Activated CD4-positive, alpha-beta T cell treated with anti-CD3 and anti-CD28 coated beads for 36 hours (primary cell): ENCODE data around the gene GALNT1. TPM values are rescaled to one million over a fixed set of nuclear protein-coding genes. Genes with fewer than 3 reads are reported as not detected.

Experiments used
- ATAC-seq: fragments of 200-7000 bp; cut with Tn5 transposase; one replicate; pipeline ENCODE4 v1.10.0; 2021; ENCODE audit warnings: mild to moderate bottlenecking, moderate library complexity
- CTCF ChIA-PET: fragments of 350-600 bp; sonication (Branson Sonifier 250); formaldehyde crosslinking; loops from one replicate; lab custom pipeline; 2021; ENCODE audit warnings: antibody characterized with exemption; lab: Charles Lee
- POLR2A ChIA-PET: fragments of 350-600 bp; sonication (Branson Sonifier 250); formaldehyde crosslinking; loops from one replicate; lab custom pipeline; 2021; ENCODE audit warnings: antibody characterized with exemption, inconsistent platforms; lab: Charles Lee
- DNase-seq: peaks from one replicate; pipeline ENCODE4 v3.0.0-alpha.2; 2020
- H3K27ac Mint-ChIP-seq: one replicate; pipeline ENCODE4 v1.8.0; 2021; ENCODE audit warnings: mixed read lengths
- H3K27me3 Mint-ChIP-seq: one replicate; pipeline ENCODE4 v1.8.0; 2021; ENCODE audit warnings: mixed read lengths
- H3K36me3 Mint-ChIP-seq: one replicate; pipeline ENCODE4 v1.8.0; 2021; ENCODE audit warnings: low read depth, mixed read lengths
- H3K4me1 Mint-ChIP-seq: one replicate; pipeline ENCODE4 v1.8.0; 2021; ENCODE audit warnings: mixed read lengths
- H3K4me3 Mint-ChIP-seq: one replicate; pipeline ENCODE4 v1.8.0; 2021; ENCODE audit warnings: mild to moderate bottlenecking, moderate library complexity, mixed read lengths
- H3K9me3 Mint-ChIP-seq: one replicate; pipeline ENCODE4 v1.8.0; 2021; ENCODE audit warnings: low read depth, mixed read lengths
- intact Hi-C, 2 experiments: fragments of 100-400 bp; cut with DNase I in 1 of 2; cut with micrococcal nuclease in 1 of 2; formaldehyde crosslinking; loops; one replicate each; pipeline versions ENCODE4 v1.14.2 to v1.15.1; 2022 to 2024; cut with DNase I, micrococcal nuclease
- total RNA-seq, 2 experiments: library from RNA; stranded (reverse); gene quantifications; one replicate each; pipeline ENCODE4 v1.2.3, GENCODE V29; 2021

Gene GALNT1
- total RNA-seq, 2 experiments from 2014 or later = 22.5 to 35.8 TPM

GRCh38 chr18:35582899-35583558, 1.5 kb downstream of the GALNT1 start:
- ATAC-seq (no peak), DNase-seq (no peak)
- ChIA-PET CTCF (no interaction called here), POLR2A (no interaction called here)
- peaks cover 16% of the 10 kb centered on the region for H3K36me3 Mint-ChIP-seq
- peaks cover 6% of the 10 kb centered on the region for H3K9me3 Mint-ChIP-seq
- H3K27me3 Mint-ChIP-seq = peaks cover 15% of the 10 kb centered on the region
- no peak overlapping the region for H3K27ac Mint-ChIP-seq
- intact Hi-C loops = loop anchor here (1.0 to 10.0 kb wide), 5 partner anchors 33 to 606 kb away; partner anchors contain the start of genes ELP2 (in 1 of the 2), RMP24 (in 1 of the 2), RPRD1A (in 1 of the 2) and SLC39A6 (in 1 of the 2)
- H3K4me3 Mint-ChIP-seq = peak overlapping the region; percentile 62
- peaks cover 25% of the 10 kb centered on the region for H3K4me1 Mint-ChIP-seq

- peaks cover 38% of the 10 kb centered on the region for H3K4me1 Mint-ChIP-seq
- H3K4me3 Mint-ChIP-seq = no peak overlapping the region
- ATAC-seq (no peak), DNase-seq (no peak)
- H3K27ac Mint-ChIP-seq = no peak overlapping the region
- H3K9me3 Mint-ChIP-seq = peaks cover 12% of the 10 kb centered on the region
- H3K36me3 Mint-ChIP-seq = peaks cover 22% of the 10 kb centered on the region
- ChIA-PET CTCF (interaction anchor here (0.7 kb wide), 1 partner anchor 175 kb away, joined by 3 read pairs; no protein-coding TSS in a partner anchor), POLR2A (no interaction called here)
- intact Hi-C loops = loop anchor here (5.0 to 10.0 kb wide), 5 partner anchors 173 to 607 kb away; partner anchors contain the start of genes ELP2 (in 1 of the 2), RMP24 (in 1 of the 2), RPRD1A (in 1 of the 2) and SLC39A6 (in 1 of the 2)
- H3K27me3 Mint-ChIP-seq = peaks cover 4% of the 10 kb centered on the region
Measured at GRCh38 chr18:35584735-35585134, 3.2 kb downstream of the GALNT1 start.

GRCh38 chr18:35585608-35586007, 4.1 kb downstream of the GALNT1 start:
- Mint-ChIP-seq H3K36me3 (peaks cover 22% of the 10 kb centered on the region), H3K4me1 (peaks cover 41% of the 10 kb centered on the region), H3K4me3 (no peak overlapping the region), H3K9me3 (peaks cover 12% of the 10 kb centered on the region), H3K27me3 (no peaks in the 10 kb centered on the region), H3K27ac (no peak overlapping the region)
- DNase-seq = no peak
- intact Hi-C loops = loop anchor here (5.0 to 10.0 kb wide), 3 partner anchors 172 to 479 kb away; partner anchors contain the start of genes RMP24 (in 1 of the 2) and RPRD1A (in 1 of the 2)
- no peak for ATAC-seq
- ChIA-PET CTCF (interaction anchor here (0.6 to 0.7 kb wide), 2 partner anchors 176 to 553 kb away, joined by 3 read pairs; no protein-coding TSS in a partner anchor), POLR2A (no interaction called here)

GRCh38 chr18:35588122-35588521, 6.6 kb downstream of the GALNT1 start:
- no peaks in the 10 kb centered on the region for H3K27me3 Mint-ChIP-seq
- H3K9me3 Mint-ChIP-seq = peaks cover 12% of the 10 kb centered on the region
- no peak overlapping the region for H3K4me3 Mint-ChIP-seq
- intact Hi-C loops = loop anchor here (2.0 to 10.0 kb wide), 4 partner anchors 169 to 477 kb away; partner anchors contain the start of genes RMP24 (in 1 of the 2) and RPRD1A (in 1 of the 2)
- ATAC-seq (no peak), DNase-seq (no peak)
- H3K27ac Mint-ChIP-seq = no peak overlapping the region
- peaks cover 32% of the 10 kb centered on the region for H3K4me1 Mint-ChIP-seq
- H3K36me3 Mint-ChIP-seq = peaks cover 22% of the 10 kb centered on the region
- ChIA-PET POLR2A (no interaction called here), CTCF (no interaction called here)

GRCh38 chr18:35588995-35589394, 7.5 kb downstream of the GALNT1 start:
- Mint-ChIP-seq H3K27ac (no peak overlapping the region), H3K27me3 (no peaks in the 10 kb centered on the region), H3K36me3 (peaks cover 18% of the 10 kb centered on the region), H3K4me1 (peaks cover 27% of the 10 kb centered on the region), H3K4me3 (no peak overlapping the region), H3K9me3 (peaks cover 12% of the 10 kb centered on the region)
- ATAC-seq (peak; percentile 80), DNase-seq (peak; percentile 41)
- intact Hi-C loops = loop anchor here (2.0 to 10.0 kb wide), 4 partner anchors 168 to 476 kb away; partner anchors contain the start of genes RMP24 (in 1 of the 2) and RPRD1A (in 1 of the 2)
- ChIA-PET CTCF (interaction anchor here (0.9 to 1.0 kb wide), 2 partner anchors 10 to 18 kb away, joined by 3 read pairs; no protein-coding TSS in a partner anchor), POLR2A (no interaction called here)

GRCh38 chr18:35589546-35589945, 8.0 kb downstream of the GALNT1 start:
- H3K4me1 Mint-ChIP-seq = peaks cover 29% of the 10 kb centered on the region
- H3K4me3 Mint-ChIP-seq = no peak overlapping the region
- intact Hi-C loops = loop anchor here (2.0 to 10.0 kb wide), 4 partner anchors 168 to 475 kb away; partner anchors contain the start of genes RMP24 (in 1 of the 2) and RPRD1A (in 1 of the 2)
- ATAC-seq = no peak
- CTCF ChIA-PET = interaction anchor here (0.9 kb wide), 1 partner anchor 19 kb away, joined by 3 read pairs; no protein-coding TSS in a partner anchor
- no peak overlapping the region for H3K27ac Mint-ChIP-seq
- POLR2A ChIA-PET = no interaction called here
- peaks cover 14% of the 10 kb centered on the region for H3K36me3 Mint-ChIP-seq
- peaks cover 9% of the 10 kb centered on the region for H3K9me3 Mint-ChIP-seq
- H3K27me3 Mint-ChIP-seq = no peaks in the 10 kb centered on the region
- no peak for DNase-seq

GRCh38 chr18:35590935-35591334, 9.4 kb downstream of the GALNT1 start:
- no peak for ATAC-seq
- ChIA-PET POLR2A (no interaction called here), CTCF (interaction anchor here (0.5 kb wide), 1 partner anchor 8 kb away, joined by 3 read pairs; no protein-coding TSS in a partner anchor)
- Mint-ChIP-seq H3K9me3 (peaks cover 9% of the 10 kb centered on the region), H3K4me1 (peaks cover 32% of the 10 kb centered on the region), H3K36me3 (peaks cover 12% of the 10 kb centered on the region), H3K27ac (no peak overlapping the region), H3K27me3 (no peaks in the 10 kb centered on the region), H3K4me3 (no peak overlapping the region)
- DNase-seq = no peak
- intact Hi-C loops = no loop called here

GRCh38 chr18:35592298-35592697, 10.8 kb downstream of the GALNT1 start:
- POLR2A ChIA-PET = interaction anchor here (0.8 kb wide), 1 partner anchor 15 kb away, joined by 3 read pairs; no protein-coding TSS in a partner anchor
- Mint-ChIP-seq H3K27ac (no peak overlapping the region), H3K36me3 (peaks cover 10% of the 10 kb centered on the region), H3K4me3 (no peak overlapping the region), H3K9me3 (peaks cover 9% of the 10 kb centered on the region), H3K27me3 (no peaks in the 10 kb centered on the region), H3K4me1 (peaks cover 34% of the 10 kb centered on the region)
- CTCF ChIA-PET = interaction anchor here (0.6 kb wide), 1 partner anchor 372 kb away, joined by 3 read pairs; no protein-coding TSS in a partner anchor
- peak; percentile 30 for DNase-seq
- ATAC-seq = peak; percentile 44
- intact Hi-C loops = no loop called here

- Mint-ChIP-seq H3K9me3 (no peaks in the 10 kb centered on the region), H3K36me3 (peaks cover 4% of the 10 kb centered on the region), H3K27ac (no peak overlapping the region), H3K4me3 (no peak overlapping the region), H3K27me3 (no peaks in the 10 kb centered on the region), H3K4me1 (peaks cover 23% of the 10 kb centered on the region)
- DNase-seq (no peak), ATAC-seq (no peak)
- intact Hi-C loops = no loop called here
- CTCF ChIA-PET = interaction anchor here (0.6 kb wide), 1 partner anchor 298 kb away, joined by 3 read pairs; no protein-coding TSS in a partner anchor
- POLR2A ChIA-PET = no interaction called here
Measured at GRCh38 chr18:35593859-35594258, 12.3 kb downstream of the GALNT1 start.

GRCh38 chr18:35597758-35598157, 16.2 kb downstream of the GALNT1 start:
- CTCF ChIA-PET = no interaction called here
- intact Hi-C loops = no loop called here
- peaks cover 25% of the 10 kb centered on the region for H3K36me3 Mint-ChIP-seq
- POLR2A ChIA-PET = no interaction called here
- H3K27me3 Mint-ChIP-seq = no peaks in the 10 kb centered on the region
- H3K4me1 Mint-ChIP-seq = peaks cover 13% of the 10 kb centered on the region
- H3K9me3 Mint-ChIP-seq = peaks cover 18% of the 10 kb centered on the region
- no peak overlapping the region for H3K27ac Mint-ChIP-seq
- ATAC-seq = no peak
- no peak overlapping the region for H3K4me3 Mint-ChIP-seq
- no peak for DNase-seq

GRCh38 chr18:35602193-35602820, 20.8 kb downstream of the GALNT1 start:
- Mint-ChIP-seq H3K27me3 (no peaks in the 10 kb centered on the region), H3K9me3 (peaks cover 20% of the 10 kb centered on the region), H3K4me3 (no peak overlapping the region), H3K27ac (no peak overlapping the region), H3K36me3 (peaks cover 27% of the 10 kb centered on the region), H3K4me1 (peaks cover 15% of the 10 kb centered on the region)
- no peak for DNase-seq
- POLR2A ChIA-PET = no interaction called here
- CTCF ChIA-PET = interaction anchor here (0.7 to 1.2 kb wide), 3 partner anchors 55 to 216 kb away, joined by 3 read pairs; no protein-coding TSS in a partner anchor
- intact Hi-C loops = no loop called here
- ATAC-seq = no peak
